ENCODE measurements around the gene CXCR1.

DNA sequence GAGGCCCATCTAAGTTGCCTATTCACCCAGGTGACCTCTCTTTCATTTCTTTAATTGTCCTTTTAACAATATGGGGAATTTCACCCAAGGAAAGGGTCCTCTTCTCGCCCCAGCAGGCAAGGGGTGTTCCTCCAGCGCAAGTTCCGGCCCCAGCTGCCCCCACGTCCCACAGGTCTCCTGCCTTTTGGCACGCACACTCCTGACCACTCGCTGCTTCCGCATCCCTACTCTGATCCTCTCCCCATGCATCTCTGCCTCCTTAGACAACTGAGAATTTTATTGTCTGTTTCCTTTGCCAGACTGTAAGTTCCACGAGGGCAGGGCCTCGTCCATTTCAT is 49.5 kb upstream of the CXCR1 start:
- TF ChIP-seq, protein P1, sequence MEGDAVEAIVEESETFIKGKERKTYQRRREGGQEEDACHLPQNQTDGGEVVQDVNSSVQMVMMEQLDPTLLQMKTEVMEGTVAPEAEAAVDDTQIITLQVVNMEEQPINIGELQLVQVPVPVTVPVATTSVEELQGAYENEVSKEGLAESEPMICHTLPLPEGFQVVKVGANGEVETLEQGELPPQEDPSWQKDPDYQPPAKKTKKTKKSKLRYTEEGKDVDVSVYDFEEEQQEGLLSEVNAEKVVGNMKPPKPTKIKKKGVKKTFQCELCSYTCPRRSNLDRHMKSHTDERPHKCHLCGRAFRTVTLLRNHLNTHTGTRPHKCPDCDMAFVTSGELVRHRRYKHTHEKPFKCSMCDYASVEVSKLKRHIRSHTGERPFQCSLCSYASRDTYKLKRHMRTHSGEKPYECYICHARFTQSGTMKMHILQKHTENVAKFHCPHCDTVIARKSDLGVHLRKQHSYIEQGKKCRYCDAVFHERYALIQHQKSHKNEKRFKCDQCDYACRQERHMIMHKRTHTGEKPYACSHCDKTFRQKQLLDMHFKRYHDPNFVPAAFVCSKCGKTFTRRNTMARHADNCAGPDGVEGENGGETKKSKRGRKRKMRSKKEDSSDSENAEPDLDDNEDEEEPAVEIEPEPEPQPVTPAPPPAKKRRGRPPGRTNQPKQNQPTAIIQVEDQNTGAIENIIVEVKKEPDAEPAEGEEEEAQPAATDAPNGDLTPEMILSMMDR (conservative IDR thresholded peaks at IDR 0.05) = no peak
- TF ChIP-seq ZFX (IDR thresholded peaks at IDR 0.05) = no peak

All from C4-2B (cell line).